ENCODE results near the gene SH3GLB1.
A peak's percentile ranks its signal among the peaks of the same experiment; 100 is the strongest.

The SH3GLB1 gene

GRCh38 chr1:86778569-86779239 lies 74.3 kb downstream of the SH3GLB1 start:
- TF ChIP-seq, protein P1, sequence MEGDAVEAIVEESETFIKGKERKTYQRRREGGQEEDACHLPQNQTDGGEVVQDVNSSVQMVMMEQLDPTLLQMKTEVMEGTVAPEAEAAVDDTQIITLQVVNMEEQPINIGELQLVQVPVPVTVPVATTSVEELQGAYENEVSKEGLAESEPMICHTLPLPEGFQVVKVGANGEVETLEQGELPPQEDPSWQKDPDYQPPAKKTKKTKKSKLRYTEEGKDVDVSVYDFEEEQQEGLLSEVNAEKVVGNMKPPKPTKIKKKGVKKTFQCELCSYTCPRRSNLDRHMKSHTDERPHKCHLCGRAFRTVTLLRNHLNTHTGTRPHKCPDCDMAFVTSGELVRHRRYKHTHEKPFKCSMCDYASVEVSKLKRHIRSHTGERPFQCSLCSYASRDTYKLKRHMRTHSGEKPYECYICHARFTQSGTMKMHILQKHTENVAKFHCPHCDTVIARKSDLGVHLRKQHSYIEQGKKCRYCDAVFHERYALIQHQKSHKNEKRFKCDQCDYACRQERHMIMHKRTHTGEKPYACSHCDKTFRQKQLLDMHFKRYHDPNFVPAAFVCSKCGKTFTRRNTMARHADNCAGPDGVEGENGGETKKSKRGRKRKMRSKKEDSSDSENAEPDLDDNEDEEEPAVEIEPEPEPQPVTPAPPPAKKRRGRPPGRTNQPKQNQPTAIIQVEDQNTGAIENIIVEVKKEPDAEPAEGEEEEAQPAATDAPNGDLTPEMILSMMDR (conservative IDR thresholded peaks at IDR 0.05; ENCODE audit: control insufficient read depth, insufficient read depth, low read depth, low read length), result no peak
- no peak overlapping the region for H3K4me3 ChIP-seq (ENCODE audit: control insufficient read depth, low read depth, low read length)
- DNase-seq (ENCODE audit: low read depth), result peak; percentile 53

- no peak overlapping the region for H3K4me3 ChIP-seq (ENCODE audit: control insufficient read depth, low read depth, low read length)
- TF ChIP-seq, protein P1 (conservative IDR thresholded peaks at IDR 0.05; ENCODE audit: control insufficient read depth, insufficient read depth, low read depth, low read length), result no peak
- DNase-seq (ENCODE audit: low read depth), result peak; percentile 77
Measured at GRCh38 chr1:86779308-86780191, 75.2 kb downstream of the SH3GLB1 start.

GRCh38 chr1:86782482-86782881 lies 78.1 kb downstream of the SH3GLB1 start:
- H3K4me3 ChIP-seq (ENCODE audit: control insufficient read depth, low read depth, low read length), result no peak overlapping the region
- TF ChIP-seq, protein P1 (conservative IDR thresholded peaks at IDR 0.05; ENCODE audit: control insufficient read depth, insufficient read depth, low read depth, low read length), result no peak
- DNase-seq (ENCODE audit: low read depth), result no peak

DNA sequence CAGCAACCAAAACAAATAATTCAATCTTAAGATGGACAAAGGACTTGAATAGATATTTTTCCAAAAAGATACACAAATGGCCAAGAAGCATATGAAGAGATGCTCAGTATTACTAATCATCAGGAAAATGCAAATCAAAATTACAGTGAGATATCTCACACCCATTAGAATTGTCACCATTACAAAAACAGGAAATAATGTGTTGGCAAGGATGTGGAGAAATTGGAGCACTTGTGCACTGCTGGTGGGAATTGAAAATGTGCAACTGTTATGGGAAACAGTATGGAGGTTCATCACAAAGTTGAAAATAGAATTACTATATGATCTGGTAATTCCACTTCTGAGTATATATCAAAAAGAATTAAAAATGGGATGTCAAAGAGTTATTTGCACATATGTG lies 83.2 kb downstream of the SH3GLB1 start:
- TF ChIP-seq, protein P1 (conservative IDR thresholded peaks at IDR 0.05; ENCODE audit: control insufficient read depth, insufficient read depth, low read depth, low read length), result no peak
- no peak for DNase-seq (ENCODE audit: low read depth)
- no peak overlapping the region for H3K4me3 ChIP-seq (ENCODE audit: control insufficient read depth, low read depth, low read length)

DNA sequence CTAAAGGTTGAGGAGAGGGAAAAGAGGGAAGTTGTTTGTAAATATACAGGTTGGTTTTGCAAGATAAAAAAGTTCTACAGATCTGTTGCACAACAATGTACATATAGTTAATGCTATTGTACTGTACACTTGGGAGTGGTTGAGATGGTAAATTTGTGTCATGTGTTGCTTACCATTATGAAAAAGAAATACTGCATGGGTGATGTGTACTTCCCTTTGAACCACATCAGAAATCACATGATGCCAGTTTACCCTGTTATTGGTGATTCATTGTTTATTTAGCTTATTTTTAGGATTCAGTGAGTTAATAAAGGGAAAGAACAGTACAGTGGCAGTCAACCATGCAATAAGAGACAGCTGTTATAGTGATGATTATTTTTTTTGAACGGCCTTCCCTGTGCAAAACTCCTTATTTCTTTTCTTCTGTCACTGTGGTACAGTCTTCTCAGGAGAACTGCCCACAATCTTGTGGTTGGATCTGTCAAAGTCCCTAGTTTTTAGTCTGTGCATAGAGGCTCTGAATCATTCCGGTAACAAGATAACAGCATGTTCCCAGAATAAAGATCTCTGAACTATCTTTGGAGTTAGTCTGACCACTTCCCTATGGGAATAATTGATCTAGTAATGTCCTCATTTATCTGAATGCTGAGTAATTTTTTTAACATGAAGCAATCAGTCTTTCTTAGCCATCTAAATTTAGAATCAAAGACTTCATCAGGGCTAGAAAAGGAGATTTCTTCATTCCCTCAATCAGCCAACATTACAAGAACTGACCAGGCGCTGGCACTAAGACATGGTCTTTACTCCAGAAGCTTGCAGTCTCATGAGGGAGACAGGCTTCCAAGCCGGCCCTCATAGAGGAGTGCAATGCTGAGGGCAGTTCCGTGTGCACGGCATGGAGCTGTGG lies 84.2 kb downstream of the SH3GLB1 start:
- TF ChIP-seq, protein P1 (conservative IDR thresholded peaks at IDR 0.05; ENCODE audit: control insufficient read depth, insufficient read depth, low read depth, low read length), result no peak
- H3K4me3 ChIP-seq (ENCODE audit: control insufficient read depth, low read depth, low read length), result no peak overlapping the region
- DNase-seq (ENCODE audit: low read depth), result peak; percentile 98

GRCh38 chr1:86795316-86795715 lies 90.9 kb downstream of the SH3GLB1 start:
- DNase-seq (ENCODE audit: low read depth), result no peak
- TF ChIP-seq, protein P1 (conservative IDR thresholded peaks at IDR 0.05; ENCODE audit: control insufficient read depth, insufficient read depth, low read depth, low read length), result no peak

More at GRCh38 chr1:86795316-86795715, 90.9 kb downstream of the SH3GLB1 start:
- H3K4me3 ChIP-seq (ENCODE audit: control insufficient read depth, low read depth, low read length), result no peak overlapping the region
